Body of pancreas (tissue), 4 donors: ENCODE results near the gene IMMT. TPM values are rescaled to one million over a fixed set of nuclear protein-coding genes. Genes with fewer than 3 reads are reported as not detected.

Experiments
- ATAC-seq: fragments of 150-250 bp; one replicate; pipeline ENCODE4 v1.9.1; 2016
- DNase-seq, 4 donors: peaks; one replicate each; pipeline ENCODE4 v3.0.0-alpha.2; 2019
- H3K27ac ChIP-seq, 4 donors: fragments of 200-600 bp; sonication (generic); 1 replicate in 3 of 4; 2 replicates in 1 of 4; pipeline versions ENCODE4 v1.5.1 to v1.6.1; 2016 to 2019; ENCODE audit warnings: mild to moderate bottlenecking in 1 of 4, mixed read lengths in 1 of 4, moderate library complexity in 1 of 4
- H3K27me3 ChIP-seq, 2 donors: fragments of 200-600 bp; sonication (generic); one replicate each; pipeline ENCODE4 v1.6.0; 2016; ENCODE audit warnings: mild to moderate bottlenecking in 1 of 2
- H3K36me3 ChIP-seq, 2 donors: fragments of 200-600 bp; sonication (generic); replicated peaks in 1 of 2; 2 replicates each; pipeline ENCODE4 v1.5.1; 2016; ENCODE audit warnings: low read depth in 2 of 2; ENCODE audit not compliant: insufficient read depth in 1 of 2
- H3K4me1 ChIP-seq: fragments of 200-600 bp; sonication (generic); one replicate; pipeline ENCODE4 v1.6.0; 2016
- H3K4me3 ChIP-seq, 2 donors: fragments of 200-600 bp; sonication (generic); 1 replicate in 1 of 2; 2 replicates in 1 of 2; pipeline ENCODE4 v1.5.1; 2016 to 2019
- H3K9me3 ChIP-seq, 3 donors: fragments of 200-600 bp; sonication (generic); 1 replicate in 2 of 3; 2 replicates in 1 of 3; pipeline ENCODE4 v1.5.1; 2016
- CTCF ChIP-seq, 7 experiments: fragments of 450-650 bp in 4 of 7; fragments of 200-600 bp in 3 of 7; sonication (generic) in 3 of 7; IDR thresholded peaks; one replicate each; pipeline ENCODE4 v1.5.1; 2016 to 2019; ENCODE audit warnings: antibody characterized with exemption in 7 of 7
- POLR2A ChIP-seq, 3 donors: fragments of 450-650 bp; IDR thresholded peaks; one replicate each; pipeline ENCODE4 v1.6.1; 2016; ENCODE audit warnings: antibody characterized with exemption in 3 of 3, mild to moderate bottlenecking in 2 of 3
- WGBS, 2 donors: methylation state at CpG; one replicate each; pipeline ENCODE4 v1.1.5; 2017; 5-methylcytosine and 5-hydroxymethylcytosine counted together
- intact Hi-C: fragments of 100-400 bp; cut with DNase I; formaldehyde crosslinking; loops from one replicate; pipeline ENCODE4 v1.15.1; 2023
- total RNA-seq, 2 donors: library from RNA; depleted of rRNA; stranded (reverse); fragments of >200 nt; gene quantifications; one replicate each; pipeline ENCODE4 v1.1.0, GENCODE V29; 2016

The IMMT gene
- total RNA-seq, 2 donors from 2014 or later, result 37.1 to 46.1 TPM

- DNase-seq, result no peak
- H3K36me3 ChIP-seq, result peaks cover 0 to 8% of the 10 kb centered on the region in 2 donors
- no peaks in the 10 kb centered on the region for H3K9me3 ChIP-seq
- H3K27me3 ChIP-seq, result no peaks in the 10 kb centered on the region
- ATAC-seq, result no peak
- no peak overlapping the region for H3K27ac ChIP-seq
- no peak for TF ChIP-seq POLR2A (IDR thresholded peaks at IDR 0.05)
- TF ChIP-seq CTCF (IDR thresholded peaks at IDR 0.05), result no peak
- WGBS, 2 donors, result 85 to 92% methylated on average over 1 of the region's 1 CpG
- peaks cover 12% of the 10 kb centered on the region for H3K4me1 ChIP-seq
- intact Hi-C loops, result no loop called here
- no peak overlapping the region for H3K4me3 ChIP-seq
Observed at GRCh38 chr2:86175828-86176227, 19.4 kb downstream of the IMMT start.

DNA sequence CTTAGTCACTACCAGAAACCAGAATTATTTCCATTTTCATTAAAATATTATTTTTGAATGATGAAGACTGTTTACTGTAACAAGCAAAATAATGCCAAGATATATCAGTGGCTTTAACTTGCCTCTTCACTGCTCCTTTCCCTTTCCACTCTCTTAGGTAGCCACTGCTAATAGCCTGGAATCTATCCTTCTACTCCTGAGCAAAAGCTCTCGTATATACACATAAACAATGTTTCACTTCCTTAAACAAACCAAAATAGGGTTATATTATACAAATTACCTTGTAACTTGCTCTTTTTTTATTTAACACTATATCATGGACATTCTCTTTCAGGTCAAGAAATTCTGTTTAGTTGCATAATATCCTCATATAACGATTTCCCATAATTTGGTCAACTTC, 20.8 kb downstream of the IMMT start:
- intact Hi-C loops, result no loop called here
- no peak overlapping the region for H3K4me3 ChIP-seq
- no peaks in the 10 kb centered on the region for H3K9me3 ChIP-seq
- H3K4me1 ChIP-seq, result peaks cover 12% of the 10 kb centered on the region
- 74 to 88% methylated on average over 2 of the region's 2 CpGs for WGBS, 2 donors
- no peaks in the 10 kb centered on the region for H3K27me3 ChIP-seq
- DNase-seq (no peak), ATAC-seq (no peak)
- H3K27ac ChIP-seq, result no peak overlapping the region
- no peak for TF ChIP-seq CTCF (IDR thresholded peaks at IDR 0.05)
- no peak for TF ChIP-seq POLR2A (IDR thresholded peaks at IDR 0.05)
- peaks cover 0 to 11% of the 10 kb centered on the region in 2 donors for H3K36me3 ChIP-seq

GRCh38 chr2:86172610-86173009, 22.7 kb downstream of the IMMT start:
- DNase-seq, result no peak
- Histone ChIP-seq H3K9me3 (no peaks in the 10 kb centered on the region), H3K4me3 (no peak overlapping the region), H3K4me1 (peaks cover 12% of the 10 kb centered on the region), H3K27ac (no peak overlapping the region), H3K36me3 (peaks cover 0 to 6% of the 10 kb centered on the region in 2 donors), H3K27me3 (no peaks in the 10 kb centered on the region)
- ATAC-seq, result no peak
- intact Hi-C loops, result no loop called here
- TF ChIP-seq CTCF (IDR thresholded peaks at IDR 0.05) (no peak), POLR2A (IDR thresholded peaks at IDR 0.05) (no peak)
- 39 to 44% methylated on average over 2 of the region's 2 CpGs for WGBS, 2 donors

GRCh38 chr2:86171295-86171694, 24.0 kb downstream of the IMMT start:
- Histone ChIP-seq H3K27me3 (no peaks in the 10 kb centered on the region), H3K27ac (no peak overlapping the region), H3K9me3 (no peaks in the 10 kb centered on the region), H3K4me3 (no peak overlapping the region), H3K36me3 (peaks cover 0 to 4% of the 10 kb centered on the region in 2 donors), H3K4me1 (peaks cover 7% of the 10 kb centered on the region)
- ATAC-seq (no peak), DNase-seq (no peak)
- TF ChIP-seq CTCF (IDR thresholded peaks at IDR 0.05), result no peak
- TF ChIP-seq POLR2A (IDR thresholded peaks at IDR 0.05), result no peak
- intact Hi-C loops, result no loop called here
- 78 to 82% methylated on average over 3 of the region's 3 CpGs for WGBS, 2 donors

DNA sequence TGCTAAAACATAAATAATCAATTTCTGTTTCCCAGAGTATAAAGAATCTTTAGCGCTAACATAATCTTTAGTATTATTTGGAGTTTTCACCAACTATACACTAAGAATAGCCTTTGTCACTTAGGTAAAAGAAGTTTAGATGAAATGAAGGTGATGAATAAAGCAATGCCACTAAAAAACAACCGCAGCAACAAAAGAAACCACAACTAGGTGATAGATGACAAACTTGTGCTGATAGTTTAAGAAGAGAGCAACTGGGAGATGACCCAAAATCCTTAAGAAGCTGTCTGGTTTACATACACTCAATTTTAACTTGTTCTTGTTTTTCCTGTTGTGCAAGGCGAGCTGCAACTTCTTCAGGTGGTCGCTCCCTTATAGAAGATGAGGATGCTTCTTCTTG, 24.8 kb downstream of the IMMT start:
- DNase-seq (no peak), ATAC-seq (no peak)
- no peaks in the 10 kb centered on the region for H3K9me3 ChIP-seq
- no peak overlapping the region for H3K4me3 ChIP-seq
- no peaks in the 10 kb centered on the region for H3K4me1 ChIP-seq
- 92 to 94% methylated on average over 4 of the region's 4 CpGs for WGBS, 2 donors
- TF ChIP-seq CTCF (IDR thresholded peaks at IDR 0.05) (no peak), POLR2A (IDR thresholded peaks at IDR 0.05) (no peak)
- peaks cover 0 to 7% of the 10 kb centered on the region in 2 donors for H3K36me3 ChIP-seq
- H3K27me3 ChIP-seq, result no peaks in the 10 kb centered on the region
- H3K27ac ChIP-seq, result no peak overlapping the region
- intact Hi-C loops, result no loop called here
